GM18511 (cell line): ENCODE measurements around the gene DUSP9.
"Not testable (repeated sequence)": the region's sequence is repeated elsewhere in the genome, so short reads cannot be mapped to it uniquely, and the experiment has no call there.

ENCODE experiments used
- ATAC-seq: cut with Tn5 transposase; IDR thresholded peaks from one replicate; pipeline ENCODE4 v1.9.1; 2021; ENCODE audit warnings: mild to moderate bottlenecking, moderate library complexity; ENCODE audit not compliant: unreplicated experiment

The DUSP9 gene

GRCh38 chrX:153646620-153647373 is at the start of gene DUSP9:
TSS of gene DUSP9 (plus strand) at chrX:153647203. CDS start at chrX:153647954, 751 bp downstream.
- no peak for ATAC-seq

- ATAC-seq, result peak; percentile 57
Measured at GRCh38 chrX:153598541-153599191, 48.3 kb upstream of the DUSP9 start, which contains the start of gene CCNQ. TSS of gene CCNQ (minus strand) at chrX:153599139. CDS start at chrX:153599073, 66 bp downstream.

GRCh38 chrX:153599192-153600031 is 47.6 kb upstream of the DUSP9 start:
- ATAC-seq, result peak; percentile 78

GRCh38 chrX:153600032-153600373 is 47.0 kb upstream of the DUSP9 start:
- no peak for ATAC-seq

GRCh38 chrX:153600921-153601320 is 46.1 kb upstream of the DUSP9 start:
- no peak for ATAC-seq

- no peak for ATAC-seq
Measured at GRCh38 chrX:153601511-153602110, 45.4 kb upstream of the DUSP9 start.

- no peak for ATAC-seq
Measured at GRCh38 chrX:153602601-153603000, 44.4 kb upstream of the DUSP9 start.

GRCh38 chrX:153603131-153603656 is 43.8 kb upstream of the DUSP9 start:
- ATAC-seq, result no peak

- ATAC-seq, result not testable (repeated sequence)
Measured at GRCh38 chrX:153604666-153605380, 42.2 kb upstream of the DUSP9 start.

GRCh38 chrX:153606503-153606902 is 40.5 kb upstream of the DUSP9 start:
- no peak for ATAC-seq

GRCh38 chrX:153608376-153608775 is 38.6 kb upstream of the DUSP9 start:
- no peak for ATAC-seq

- ATAC-seq, result no peak
Measured at GRCh38 chrX:153608806-153609205, 38.2 kb upstream of the DUSP9 start.

GRCh38 chrX:153609917-153610835 is 36.8 kb upstream of the DUSP9 start:
- ATAC-seq, result peak; percentile 66

- no peak for ATAC-seq
Measured at GRCh38 chrX:153610836-153611213, 36.2 kb upstream of the DUSP9 start.

GRCh38 chrX:153611298-153612095 is 35.5 kb upstream of the DUSP9 start:
- no peak for ATAC-seq

- no peak for ATAC-seq
Measured at GRCh38 chrX:153612413-153612812, 34.6 kb upstream of the DUSP9 start.

- no peak for ATAC-seq
Measured at GRCh38 chrX:153614818-153615217, 32.2 kb upstream of the DUSP9 start.

- ATAC-seq, result no peak
Measured at GRCh38 chrX:153620576-153620975, 26.4 kb upstream of the DUSP9 start.
